ENCODE data around the gene UCKL1.

Gene UCKL1

GRCh38 chr20:63952210-63952535, 4.0 kb downstream of the UCKL1 start:
- no peak for TF ChIP-seq CTCF (conservative IDR thresholded peaks at IDR 0.05; ENCODE audit: control insufficient read depth, insufficient read depth, low read depth, low read length)
- no peak for DNase-seq (ENCODE audit: low read depth)
- no peak overlapping the region for H3K4me3 ChIP-seq (ENCODE audit: control insufficient read depth, low read depth, low read length)

- no peak overlapping the region for H3K4me3 ChIP-seq (ENCODE audit: control insufficient read depth, low read depth, low read length)
- no peak for TF ChIP-seq CTCF (conservative IDR thresholded peaks at IDR 0.05; ENCODE audit: control insufficient read depth, insufficient read depth, low read depth, low read length)
- DNase-seq (ENCODE audit: low read depth), result no peak
These were observed 4.6 kb downstream of the UCKL1 start for GRCh38 chr20:63951398-63952209.

GRCh38 chr20:63950701-63951397, 5.4 kb downstream of the UCKL1 start:
- no peak for TF ChIP-seq CTCF (conservative IDR thresholded peaks at IDR 0.05; ENCODE audit: control insufficient read depth, insufficient read depth, low read depth, low read length)
- DNase-seq (ENCODE audit: low read depth), result no peak
- H3K4me3 ChIP-seq (ENCODE audit: control insufficient read depth, low read depth, low read length), result no peak overlapping the region

GRCh38 chr20:63947638-63948456, 8.4 kb downstream of the UCKL1 start:
- H3K4me3 ChIP-seq (ENCODE audit: control insufficient read depth, low read depth, low read length), result no peak overlapping the region
- DNase-seq (ENCODE audit: low read depth), result no peak
- no peak for TF ChIP-seq CTCF (conservative IDR thresholded peaks at IDR 0.05; ENCODE audit: control insufficient read depth, insufficient read depth, low read depth, low read length)

GRCh38 chr20:63946986-63947637, 9.1 kb downstream of the UCKL1 start:
- DNase-seq (ENCODE audit: low read depth), result no peak
- no peak for TF ChIP-seq CTCF (conservative IDR thresholded peaks at IDR 0.05; ENCODE audit: control insufficient read depth, insufficient read depth, low read depth, low read length)
- H3K4me3 ChIP-seq (ENCODE audit: control insufficient read depth, low read depth, low read length), result no peak overlapping the region
